ENCODE results near the gene MUSTN1. TPM values are rescaled to one million over a fixed set of nuclear protein-coding genes. Genes with fewer than 3 reads are reported as not detected.

MUSTN1 gene
- polyA plus RNA-seq, 3 donors = 0.29 to 13.7 TPM; not detected in 1

- H3K4me1 Mint-ChIP-seq = peaks cover 18% of the 10 kb centered on the region
- WGBS (ENCODE audit: insufficient coverage) = over 99% methylated on average over 15 of the region's 15 CpGs
- H4K20me1 ChIP-seq (ENCODE audit: insufficient read depth, low read length) = peaks cover 7% of the 10 kb centered on the region
- no peak for TF ChIP-seq CTCF (IDR thresholded peaks at IDR 0.05)
- H3K27ac ChIP-seq (ENCODE audit: low read depth in 1 of 2, low read length in 2 of 2) = no peak overlapping the region
- peaks cover 8 to 10% of the 10 kb centered on the region in 2 donors for H3K4me1 ChIP-seq (ENCODE audit: control insufficient read depth in 1 of 2, insufficient read depth in 2 of 2, low read length in 2 of 2)
- H3K9ac ChIP-seq (ENCODE audit: insufficient read depth, low read length, poor library complexity, severe bottlenecking) = no peak overlapping the region
- no peak overlapping the region for H2AFZ ChIP-seq (ENCODE audit: insufficient read depth, low read depth, low read length, poor library complexity, severe bottlenecking)
- H3K36me3 Mint-ChIP-seq = peaks cover 68 to 84% of the 10 kb centered on the region in 2 donors
- H3K27ac Mint-ChIP-seq = no peak overlapping the region
- no peaks in the 10 kb centered on the region for H3K9me3 ChIP-seq (replicated peaks in 1 of 2; ENCODE audit: control insufficient read depth in 1 of 2, insufficient read depth in 1 of 2, low read length in 2 of 2)
- H3K27me3 Mint-ChIP-seq (ENCODE audit: low read depth in 3 of 3) = peaks cover 0 to 2% (median 0%) of the 10 kb centered on the region in 3 donors
- H3K4me3 Mint-ChIP-seq = no peak overlapping the region
- H3K9me3 Mint-ChIP-seq = no peaks in the 10 kb centered on the region
- H3K79me2 ChIP-seq (ENCODE audit: insufficient read depth, low read length) = no peaks in the 10 kb centered on the region
- intact Hi-C loops (cut with micrococcal nuclease) = loop anchor here (5.0 to 10.0 kb wide), 3 partner anchors 83 to 225 kb away; no protein-coding TSS in a partner anchor
- H3K36me3 ChIP-seq (replicated peaks in 1 of 2; ENCODE audit: control insufficient read depth in 1 of 2, insufficient read depth in 2 of 2, low read length in 2 of 2) = peaks cover 65 to 83% of the 10 kb centered on the region in 2 donors
- H3K4me2 ChIP-seq (replicated peaks; ENCODE audit: extremely low read depth, low read length, poor library complexity, severe bottlenecking) = no peak overlapping the region
- no peaks in the 10 kb centered on the region for H3K27me3 ChIP-seq (ENCODE audit: control insufficient read depth in 2 of 2, insufficient read depth in 2 of 2, low read length in 2 of 2)
- H3K4me3 ChIP-seq (replicated peaks in 1 of 3; ENCODE audit: low read depth in 2 of 3, low read length in 3 of 3) = no peak overlapping the region
- no peak for DNase-seq
Measured at GRCh38 chr3:52849656-52850055, 14.8 kb upstream of the MUSTN1 start.

- Histone ChIP-seq H3K9ac (ENCODE audit: insufficient read depth, low read length, poor library complexity, severe bottlenecking) (no peak overlapping the region), H3K9me3 (replicated peaks in 1 of 2; ENCODE audit: control insufficient read depth in 1 of 2, insufficient read depth in 1 of 2, low read length in 2 of 2) (no peaks in the 10 kb centered on the region), H3K4me2 (replicated peaks; ENCODE audit: extremely low read depth, low read length, poor library complexity, severe bottlenecking) (no peak overlapping the region), H4K20me1 (ENCODE audit: insufficient read depth, low read length) (peaks cover 7% of the 10 kb centered on the region), H2AFZ (ENCODE audit: insufficient read depth, low read depth, low read length, poor library complexity, severe bottlenecking) (no peak overlapping the region), H3K36me3 (replicated peaks in 1 of 2; ENCODE audit: control insufficient read depth in 1 of 2, insufficient read depth in 2 of 2, low read length in 2 of 2) (peaks cover 60 to 83% of the 10 kb centered on the region in 2 donors), H3K79me2 (ENCODE audit: insufficient read depth, low read length) (no peaks in the 10 kb centered on the region), H3K27me3 (ENCODE audit: control insufficient read depth in 2 of 2, insufficient read depth in 2 of 2, low read length in 2 of 2) (no peaks in the 10 kb centered on the region), H3K27ac (ENCODE audit: low read depth in 1 of 2, low read length in 2 of 2) (no peak overlapping the region), H3K4me1 (ENCODE audit: control insufficient read depth in 1 of 2, insufficient read depth in 2 of 2, low read length in 2 of 2) (peaks cover 19 to 21% of the 10 kb centered on the region in 2 donors), H3K4me3 (replicated peaks in 1 of 3; ENCODE audit: low read depth in 2 of 3, low read length in 3 of 3) (no peak overlapping the region)
- H3K36me3 Mint-ChIP-seq = peaks cover 71 to 86% of the 10 kb centered on the region in 2 donors
- no peak for DNase-seq
- no peak overlapping the region for H3K27ac Mint-ChIP-seq
- no peaks in the 10 kb centered on the region for H3K9me3 Mint-ChIP-seq
- intact Hi-C loops (cut with micrococcal nuclease) = loop anchor here in 1 of 2 donors (10.0 kb wide), 1 partner anchor 226 kb away; no protein-coding TSS in a partner anchor
- H3K4me3 Mint-ChIP-seq = no peak overlapping the region
- H3K4me1 Mint-ChIP-seq = peaks cover 26% of the 10 kb centered on the region
- WGBS (ENCODE audit: insufficient coverage) = 82% methylated on average over 7 of the region's 7 CpGs
- peaks cover 0 to 2% (median 0%) of the 10 kb centered on the region in 3 donors for H3K27me3 Mint-ChIP-seq (ENCODE audit: low read depth in 3 of 3)
- TF ChIP-seq CTCF (IDR thresholded peaks at IDR 0.05) = no peak
Measured at GRCh38 chr3:52848617-52849016, 13.8 kb upstream of the MUSTN1 start.

Data from CD14-positive monocyte (primary cell).